Measurements from ENCODE around the gene HSCB.
"Not testable (repeated sequence)": the region's sequence is repeated elsewhere in the genome, so short reads cannot be mapped to it uniquely, and the experiment has no call there.

The HSCB gene

GRCh38 chr22:28741785-28742561 is at the start of gene HSCB, which contains the start of gene CHEK2:
HSCB (plus strand) TSS chr22:28742039; CDS start chr22:28742096, 57 bp downstream.
CHEK2 (minus strand) TSS chr22:28741820; CDS start chr22:28734721, 7,099 bp downstream.
- DNase-seq (ENCODE audit: low read depth in 2 of 2): peak; percentile 91 to 93

- not testable (repeated sequence) for DNase-seq (ENCODE audit: low read depth in 2 of 2)
Measured at GRCh38 chr22:28693041-28693760, 48.6 kb upstream of the HSCB start.

GRCh38 chr22:28702891-28703290 is 38.9 kb upstream of the HSCB start:
- no peak for DNase-seq (ENCODE audit: low read depth in 2 of 2)

GRCh38 chr22:28703436-28703835 is 38.4 kb upstream of the HSCB start:
- DNase-seq (ENCODE audit: low read depth in 2 of 2): no peak

GRCh38 chr22:28706845-28707244 is 35.0 kb upstream of the HSCB start:
- DNase-seq (ENCODE audit: low read depth in 2 of 2): no peak

- DNase-seq (ENCODE audit: low read depth in 2 of 2): no peak
Measured at GRCh38 chr22:28710107-28710506, 31.7 kb upstream of the HSCB start.

GRCh38 chr22:28710576-28711191 is 31.2 kb upstream of the HSCB start:
- DNase-seq (ENCODE audit: low read depth in 2 of 2): no peak

- no peak for DNase-seq (ENCODE audit: low read depth in 2 of 2)
Measured at GRCh38 chr22:28711341-28711740, 30.5 kb upstream of the HSCB start.

- DNase-seq (ENCODE audit: low read depth in 2 of 2): no peak
Measured at GRCh38 chr22:28711820-28712777, 29.7 kb upstream of the HSCB start.

- DNase-seq (ENCODE audit: low read depth in 2 of 2): no peak
Measured at GRCh38 chr22:28714043-28714628, 27.7 kb upstream of the HSCB start.

GRCh38 chr22:28715611-28716010 is 26.2 kb upstream of the HSCB start:
- no peak for DNase-seq (ENCODE audit: low read depth in 2 of 2)

GRCh38 chr22:28716686-28717085 is 25.2 kb upstream of the HSCB start:
- no peak for DNase-seq (ENCODE audit: low read depth in 2 of 2)

GRCh38 chr22:28718044-28718443 is 23.8 kb upstream of the HSCB start:
- no peak for DNase-seq (ENCODE audit: low read depth in 2 of 2)

GRCh38 chr22:28728002-28728401 is 13.8 kb upstream of the HSCB start:
- DNase-seq (ENCODE audit: low read depth in 2 of 2): no peak

GRCh38 chr22:28728621-28729313 is 13.1 kb upstream of the HSCB start:
- DNase-seq (ENCODE audit: low read depth in 2 of 2): no peak

- no peak for DNase-seq (ENCODE audit: low read depth in 2 of 2)
Measured at GRCh38 chr22:28730179-28730578, 11.7 kb upstream of the HSCB start.

GRCh38 chr22:28734393-28734792 is 7.4 kb upstream of the HSCB start:
- no peak for DNase-seq (ENCODE audit: low read depth in 2 of 2)

- no peak for DNase-seq (ENCODE audit: low read depth in 2 of 2)
Measured at GRCh38 chr22:28736301-28737155, 5.3 kb upstream of the HSCB start.

GRCh38 chr22:28737701-28738100 is 4.1 kb upstream of the HSCB start:
- DNase-seq (ENCODE audit: low read depth in 2 of 2): no peak
